IMR-90 (cell line): Measurements from ENCODE around the gene UBTD1.

Experiments used
- CEBPB ChIP-seq: IDR thresholded peaks from 2 replicates; pipeline ENCODE4 v1.6.1; 2012; ENCODE audit warnings: low read depth, low read length, improper control_type of control experiment
- CTCF ChIP-seq: conservative IDR thresholded peaks from 2 replicates; pipeline ENCODE4 v1.5.1; 2012; ENCODE audit warnings: mild to moderate bottlenecking, low read depth, low read length, improper control_type of control experiment
- MAZ ChIP-seq: IDR thresholded peaks from 2 replicates; pipeline ENCODE4 v1.6.1; 2012; ENCODE audit warnings: low read depth, mild to moderate bottlenecking, low read length, improper control_type of control experiment, moderate library complexity, borderline replicate concordance
- MXI1 ChIP-seq: IDR thresholded peaks from 2 replicates; pipeline ENCODE4 v1.6.1; 2012; ENCODE audit warnings: low read depth, mild to moderate bottlenecking, low read length, moderate library complexity, borderline replicate concordance
- NFE2L2 ChIP-seq: fragments of 150-350 bp; IDR thresholded peaks from 2 replicates; pipeline ENCODE4 v1.6.1; 2016; ENCODE audit warnings: low read depth, mild to moderate bottlenecking, low read length
- POLR2A ChIP-seq: IDR thresholded peaks from 2 replicates; pipeline ENCODE4 v1.6.1; 2012; ENCODE audit warnings: mild to moderate bottlenecking, low read depth, low read length
- RCOR1 ChIP-seq: IDR thresholded peaks from 2 replicates; pipeline ENCODE4 v1.6.1; 2012; ENCODE audit warnings: mild to moderate bottlenecking, low read length, improper control_type of control experiment; ENCODE audit not compliant: insufficient replicate concordance
- RFX5 ChIP-seq: IDR thresholded peaks from 2 replicates; pipeline ENCODE4 v1.8.0; 2012; ENCODE audit warnings: low read depth, mild to moderate bottlenecking, low read length, moderate library complexity

GRCh38 chr10:97452352-97452751 lies 46.4 kb upstream of the UBTD1 start:
- TF ChIP-seq RCOR1 (no peak), MXI1 (no peak), CTCF (no peak), RFX5 (no peak), MAZ (no peak), POLR2A (no peak), NFE2L2 (no peak), CEBPB (no peak)
